Stimulated activated naive CD8-positive, alpha-beta T cell treated with anti-CD3 and anti-CD28 coated beads, Interleukin-15, amount 100 ng/mL, for 72 hours (primary cell): ENCODE measurements around the gene TC2N.

Experiments
- ATAC-seq: fragments of 150-1000 bp; cut with Tn5 transposase; 2 replicates; pipeline ENCODE4 v1.10.0; 2021; ENCODE audit warnings: mild to moderate bottlenecking, moderate library complexity
- DNase-seq, 2 donors: peaks; one replicate each; pipeline ENCODE4 v3.0.0; 2021 to 2022
- H3K27ac Mint-ChIP-seq, 2 donors: one replicate each; pipeline ENCODE4 v1.8.0; 2022; ENCODE audit warnings: mild to moderate bottlenecking in 2 of 2, mixed read lengths in 2 of 2, moderate library complexity in 2 of 2
- H3K27me3 Mint-ChIP-seq: one replicate; pipeline ENCODE4 v1.8.0; 2022; ENCODE audit warnings: mixed read lengths
- H3K4me1 Mint-ChIP-seq: one replicate; pipeline ENCODE4 v1.8.0; 2022; ENCODE audit warnings: mild to moderate bottlenecking, mixed read lengths
- H3K4me3 Mint-ChIP-seq, 2 donors: one replicate each; pipeline ENCODE4 v1.8.0; 2022; ENCODE audit warnings: mild to moderate bottlenecking in 2 of 2, mixed read lengths in 2 of 2, moderate library complexity in 1 of 2
- H3K9me3 Mint-ChIP-seq, 2 donors: one replicate each; pipeline ENCODE4 v1.8.0; 2022; ENCODE audit warnings: mixed read lengths in 2 of 2

The TC2N gene

DNA sequence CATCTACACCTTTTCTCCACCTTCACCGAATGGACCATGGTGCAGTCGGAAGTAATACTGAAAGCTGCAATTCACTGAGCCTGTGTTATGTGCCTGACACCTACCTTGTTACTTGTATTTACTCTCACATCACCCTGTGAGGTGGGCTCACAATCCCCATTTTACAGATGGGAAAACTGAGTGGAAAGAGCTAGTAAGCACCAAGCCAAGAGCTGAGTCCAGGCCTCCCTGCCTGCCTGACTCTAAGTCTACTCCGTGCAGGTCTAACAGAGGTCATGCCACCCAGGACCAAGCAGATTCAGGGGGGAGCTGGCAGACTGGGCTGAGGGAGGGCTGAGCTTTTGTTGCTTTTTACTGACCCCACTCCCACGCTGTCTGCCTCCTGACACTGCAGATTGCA is 29.1 kb upstream of the TC2N start:
- Mint-ChIP-seq H3K27ac (no peak overlapping the region), H3K4me1 (peaks cover 26% of the 10 kb centered on the region), H3K9me3 (no peaks in the 10 kb centered on the region), H3K4me3 (no peak overlapping the region), H3K27me3 (no peaks in the 10 kb centered on the region)
- DNase-seq (no peak), ATAC-seq (no peak)

DNA sequence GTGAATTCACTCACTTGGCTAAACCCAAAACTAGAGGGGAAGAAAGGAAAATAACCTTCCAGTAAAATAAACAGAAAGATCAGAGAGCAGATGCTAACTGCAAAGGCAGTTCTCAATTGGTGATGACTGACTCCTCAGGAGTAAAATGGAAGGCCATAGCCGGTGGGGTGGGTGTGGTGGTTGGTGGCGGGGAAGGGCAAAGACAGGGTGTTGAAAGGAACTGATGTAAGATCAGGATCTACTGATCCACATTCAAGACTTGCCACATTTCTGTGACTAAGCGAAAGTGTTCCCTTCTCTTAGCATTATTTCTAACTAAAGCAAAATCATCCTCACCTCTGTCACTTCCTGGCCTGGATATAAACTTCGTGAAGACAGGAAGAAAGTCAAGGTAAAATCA is 26.3 kb upstream of the TC2N start:
- Mint-ChIP-seq H3K9me3 (no peaks in the 10 kb centered on the region), H3K27ac (peak overlapping the region; percentile 22 to 78), H3K4me1 (peaks cover 54% of the 10 kb centered on the region), H3K27me3 (no peaks in the 10 kb centered on the region), H3K4me3 (peak overlapping the region; percentile 8 to 31)
- peak in 1 of 2 donors; percentile 41 for DNase-seq
- ATAC-seq: peak; percentile 65

DNA sequence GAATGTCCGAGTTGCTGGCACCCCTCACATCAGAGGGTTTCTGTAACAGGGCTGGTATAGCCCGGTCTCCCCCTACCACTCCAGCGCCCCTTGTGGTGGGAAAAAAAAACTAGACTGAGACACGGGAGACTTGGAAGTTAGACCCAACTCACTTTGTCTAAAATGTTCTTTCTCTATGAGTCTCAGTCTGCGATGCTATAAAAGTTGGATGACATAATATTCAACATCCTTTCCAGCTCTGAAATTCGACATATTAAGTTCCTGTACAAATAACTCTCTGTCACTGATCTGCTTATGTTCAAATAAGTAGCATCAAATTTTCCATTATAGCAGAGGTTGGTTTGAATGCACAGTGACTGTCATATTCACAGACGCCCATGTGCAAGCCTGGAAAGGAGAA is 25.7 kb upstream of the TC2N start:
- Mint-ChIP-seq H3K4me3 (peak overlapping the region in 1 of 2 donors; percentile 8), H3K27ac (no peak overlapping the region), H3K4me1 (peaks cover 56% of the 10 kb centered on the region), H3K9me3 (no peaks in the 10 kb centered on the region), H3K27me3 (no peaks in the 10 kb centered on the region)
- ATAC-seq (peak; percentile 47), DNase-seq (peak in 1 of 2 donors; percentile 19)

DNA sequence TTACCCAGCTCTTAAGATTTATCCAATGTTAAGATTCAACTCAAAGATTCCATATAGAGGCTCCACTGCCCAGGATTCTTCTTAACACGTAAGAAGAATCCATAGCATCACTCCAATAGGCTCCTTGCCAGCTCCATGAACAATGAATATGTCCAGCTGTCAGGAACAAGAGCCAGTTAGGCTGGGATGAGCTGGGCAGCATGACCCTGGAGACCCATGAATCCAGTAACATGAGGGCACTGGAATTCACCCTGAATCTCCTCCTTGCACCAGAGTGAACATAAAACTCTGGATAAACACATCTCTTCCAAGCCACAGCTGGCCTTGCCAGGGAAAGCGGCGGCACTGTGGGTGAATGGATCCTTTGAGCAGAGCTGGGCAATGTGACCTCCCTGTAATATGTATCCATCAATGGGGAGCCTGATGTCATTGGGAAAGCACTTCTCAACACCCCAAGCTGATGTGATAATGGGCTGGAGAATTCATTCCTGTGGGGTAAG is 24.4 kb upstream of the TC2N start:
- no peaks in the 10 kb centered on the region for H3K27me3 Mint-ChIP-seq
- no peak overlapping the region for H3K27ac Mint-ChIP-seq
- peaks cover 56% of the 10 kb centered on the region for H3K4me1 Mint-ChIP-seq

DNA sequence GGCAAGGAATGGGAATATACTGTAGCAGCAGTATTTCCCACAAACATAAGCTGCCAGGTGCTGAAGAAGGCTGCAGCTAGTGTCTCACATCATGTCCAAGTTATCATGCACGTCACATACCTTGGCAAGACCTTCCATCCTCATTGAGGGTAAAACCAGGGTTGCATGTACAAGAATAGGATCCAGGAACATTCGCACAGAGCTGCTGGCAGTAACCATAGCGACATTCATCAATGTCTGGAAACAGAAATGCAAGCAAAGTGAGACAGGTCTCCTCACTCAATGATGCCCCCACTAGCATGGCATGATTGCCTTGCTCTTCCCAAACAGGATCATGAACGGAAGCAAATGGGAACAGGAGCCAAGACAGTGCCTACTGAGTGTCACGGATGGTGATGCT is 23.8 kb upstream of the TC2N start:
- Mint-ChIP-seq H3K4me3 (no peak overlapping the region), H3K9me3 (no peaks in the 10 kb centered on the region), H3K27me3 (no peaks in the 10 kb centered on the region), H3K27ac (peak overlapping the region in 1 of 2 donors; percentile 19), H3K4me1 (peaks cover 56% of the 10 kb centered on the region)
- ATAC-seq (no peak), DNase-seq (no peak)

More for the DNA sequence above, 24.4 kb upstream of the TC2N start:
- no peaks in the 10 kb centered on the region for H3K9me3 Mint-ChIP-seq
- ATAC-seq: no peak
- no peak overlapping the region for H3K4me3 Mint-ChIP-seq
- DNase-seq: no peak

DNA sequence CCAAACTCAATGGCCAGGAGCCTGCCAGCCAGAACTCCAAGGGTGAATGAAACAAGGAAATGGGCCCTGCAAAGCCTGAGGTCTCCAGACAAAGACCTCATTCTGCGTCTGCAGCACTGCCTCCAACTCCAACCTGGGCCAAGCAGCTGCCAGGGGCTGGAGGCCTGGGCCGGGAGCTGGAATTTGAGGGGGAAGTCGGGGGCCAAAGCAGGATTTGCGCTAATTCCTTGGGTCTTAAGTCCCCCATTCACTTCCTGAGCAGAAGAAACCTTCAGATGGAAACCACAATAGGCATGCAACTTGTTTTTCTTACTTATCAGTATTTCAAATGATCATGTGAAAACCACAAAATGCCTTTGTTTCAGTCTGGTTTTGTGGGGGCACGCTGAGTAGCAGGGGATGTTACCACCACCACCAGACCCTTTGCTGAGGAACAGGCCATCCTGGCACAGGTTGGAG is 23.0 kb upstream of the TC2N start:
- Mint-ChIP-seq H3K9me3 (no peaks in the 10 kb centered on the region), H3K27ac (peak overlapping the region; percentile 80 to 89), H3K4me3 (peak overlapping the region; percentile 26 to 32), H3K4me1 (peaks cover 56% of the 10 kb centered on the region), H3K27me3 (no peaks in the 10 kb centered on the region)
- ATAC-seq (peak; percentile 13), DNase-seq (no peak)

DNA sequence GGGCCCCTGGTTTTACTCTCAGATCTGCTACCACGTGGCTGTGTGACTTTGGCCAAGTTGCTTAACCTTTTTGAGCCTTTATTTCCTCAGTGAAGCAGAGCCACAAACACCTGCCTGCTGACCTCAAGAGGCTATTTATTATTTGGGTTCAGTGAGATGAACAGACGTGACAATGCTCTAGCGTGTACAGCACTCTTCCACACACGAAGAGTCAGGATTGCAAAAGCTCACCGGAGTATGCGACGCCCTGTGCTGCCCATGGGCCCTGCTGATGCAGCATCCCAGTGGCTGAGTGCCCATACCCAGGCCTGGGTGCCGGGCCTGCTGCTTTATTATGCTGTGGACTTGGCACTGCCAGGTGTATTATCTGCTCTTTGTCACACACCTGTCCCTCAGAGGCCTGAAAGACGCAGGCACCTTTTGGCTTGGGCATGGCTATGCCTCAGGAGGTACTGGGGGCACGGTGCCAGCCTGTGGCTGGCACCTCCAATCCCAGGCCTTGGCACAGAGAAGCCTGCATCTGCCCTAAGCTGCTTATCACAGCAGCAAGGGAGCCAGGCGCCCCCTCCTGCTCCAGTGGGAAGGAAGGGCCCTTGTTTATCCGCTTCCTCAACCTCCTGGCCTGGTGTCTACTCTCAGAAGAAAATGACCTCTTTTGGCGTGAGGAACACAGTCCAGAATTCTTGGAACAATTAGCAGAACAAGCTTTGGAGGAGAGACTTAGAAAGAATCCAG is 22.3 kb upstream of the TC2N start:
- Mint-ChIP-seq H3K4me1 (peaks cover 61% of the 10 kb centered on the region), H3K27ac (peak overlapping the region; percentile 80 to 89), H3K4me3 (peak overlapping the region in 1 of 2 donors; percentile 32), H3K27me3 (no peaks in the 10 kb centered on the region), H3K9me3 (no peaks in the 10 kb centered on the region)
- DNase-seq (no peak), ATAC-seq (no peak)

DNA sequence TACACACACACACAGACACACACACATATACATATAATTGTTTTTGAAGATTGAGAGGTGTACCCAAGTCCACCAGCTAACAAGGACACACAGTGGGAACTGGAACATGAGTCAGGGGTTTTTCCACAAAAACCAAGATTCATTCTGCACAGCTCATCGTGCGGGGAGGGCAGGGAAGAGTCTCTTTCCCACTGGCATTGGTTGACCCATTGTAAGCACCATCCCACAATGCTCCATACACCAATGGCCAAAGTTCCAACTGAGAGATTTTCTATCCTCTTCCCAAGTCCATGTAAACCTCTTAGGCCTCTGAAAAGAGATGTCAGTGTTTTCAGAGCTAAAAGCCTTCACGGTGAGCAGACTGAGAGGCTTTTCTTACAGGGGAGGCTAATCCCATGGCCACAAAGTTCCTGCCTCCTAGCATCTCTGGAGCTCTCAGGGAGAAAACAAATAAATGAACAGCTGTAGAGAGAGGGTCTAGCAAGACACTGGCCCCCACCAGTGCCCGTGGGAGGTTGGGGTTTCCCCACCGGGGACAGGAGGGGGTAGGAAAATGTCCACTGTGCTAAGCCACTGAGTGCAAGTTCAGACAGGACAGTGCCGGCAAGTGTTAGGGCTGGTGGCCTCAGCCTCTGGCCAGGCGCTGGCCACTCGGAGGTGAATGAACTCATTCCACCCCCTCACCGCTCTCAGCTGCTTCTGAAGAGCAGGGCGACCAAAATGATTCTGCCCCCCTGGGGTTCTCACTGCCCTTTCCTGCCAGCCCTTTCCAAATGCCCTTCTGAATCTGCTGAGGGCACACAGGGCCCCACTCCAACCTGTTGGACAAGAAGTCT is 21.5 kb upstream of the TC2N start:
- peaks cover 67% of the 10 kb centered on the region for H3K4me1 Mint-ChIP-seq
- ATAC-seq (no peak), DNase-seq (no peak)

DNA sequence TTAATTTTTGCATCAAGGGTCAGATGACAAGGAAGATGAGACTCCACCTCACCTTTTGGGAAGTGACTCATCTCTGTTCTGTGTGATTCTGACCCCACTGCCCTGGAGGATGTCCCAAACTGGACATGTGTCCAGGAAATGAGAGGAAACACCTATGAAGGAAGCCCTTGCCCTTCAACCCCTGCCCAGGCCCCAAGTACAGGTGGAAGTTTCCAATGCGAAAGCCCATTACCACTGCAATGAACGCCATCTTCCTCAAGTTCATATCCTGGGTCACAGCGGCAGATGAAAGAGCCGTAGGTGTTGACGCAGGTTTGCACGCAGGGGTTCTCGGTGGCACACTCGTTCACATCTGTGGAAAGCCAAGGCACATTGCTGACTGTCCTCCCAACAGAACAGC is 19.6 kb upstream of the TC2N start:
- DNase-seq (no peak), ATAC-seq (no peak)
- Mint-ChIP-seq H3K4me1 (peaks cover 59% of the 10 kb centered on the region), H3K27me3 (no peaks in the 10 kb centered on the region), H3K9me3 (no peaks in the 10 kb centered on the region), H3K27ac (no peak overlapping the region), H3K4me3 (no peak overlapping the region)

More for the DNA sequence above, 21.5 kb upstream of the TC2N start:
- Mint-ChIP-seq H3K27me3 (no peaks in the 10 kb centered on the region), H3K27ac (peak overlapping the region in 1 of 2 donors; percentile 22), H3K9me3 (no peaks in the 10 kb centered on the region), H3K4me3 (no peak overlapping the region)

DNA sequence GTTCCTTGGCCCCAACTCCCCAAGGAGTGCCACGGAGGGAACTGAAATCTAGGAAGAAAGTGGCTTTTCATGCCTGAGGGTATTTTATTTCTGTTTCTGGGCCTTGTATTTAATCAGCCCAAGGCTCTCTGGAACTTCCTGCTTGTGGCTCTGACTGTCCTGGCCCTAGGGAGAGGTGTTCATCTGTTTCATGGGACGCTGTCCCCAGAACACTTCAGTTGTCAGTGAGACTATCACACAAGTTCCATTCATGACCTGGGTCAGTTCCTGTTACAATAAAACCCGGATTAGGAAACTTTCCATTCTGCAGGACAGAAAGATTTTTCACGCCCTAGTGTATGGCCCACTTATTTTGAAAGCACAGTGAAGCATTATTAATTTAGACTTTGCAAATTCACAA is 18.5 kb upstream of the TC2N start:
- ATAC-seq: no peak
- Mint-ChIP-seq H3K27ac (no peak overlapping the region), H3K4me3 (no peak overlapping the region), H3K9me3 (peaks cover 0 to 3% of the 10 kb centered on the region in 2 donors), H3K27me3 (no peaks in the 10 kb centered on the region), H3K4me1 (peaks cover 55% of the 10 kb centered on the region)
- DNase-seq: no peak

DNA sequence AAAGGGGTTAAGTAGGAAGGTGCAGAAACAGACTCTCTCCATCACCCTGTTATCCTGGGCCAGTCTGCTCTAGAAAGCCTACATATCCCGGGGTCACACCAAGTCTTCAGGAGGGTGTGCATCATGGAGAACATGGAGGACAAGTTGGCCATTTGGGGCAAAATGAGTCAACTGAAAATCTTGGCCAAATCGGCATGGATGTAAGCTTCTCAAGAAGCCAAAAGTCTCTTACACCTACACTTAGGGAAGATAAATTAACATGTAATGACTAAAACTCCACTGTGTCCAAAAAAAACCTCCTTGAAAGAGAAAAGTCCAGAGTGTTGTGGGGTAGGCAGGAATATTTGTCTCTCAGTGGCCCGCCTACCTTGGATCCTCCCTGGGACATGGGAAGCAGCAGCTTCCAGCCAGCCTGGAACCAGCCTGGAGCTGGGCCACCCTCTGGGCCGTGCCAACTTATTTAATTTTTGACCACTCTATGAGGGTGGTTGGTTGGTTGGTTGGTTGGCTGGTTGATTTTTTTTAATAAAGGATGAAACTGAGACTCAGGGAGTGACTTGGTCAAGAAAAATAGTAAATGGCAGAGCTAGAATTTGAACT is 17.9 kb upstream of the TC2N start:
- H3K27ac Mint-ChIP-seq: no peak overlapping the region
- peaks cover 55% of the 10 kb centered on the region for H3K4me1 Mint-ChIP-seq
- H3K4me3 Mint-ChIP-seq: no peak overlapping the region
- no peaks in the 10 kb centered on the region for H3K27me3 Mint-ChIP-seq
- ATAC-seq (no peak), DNase-seq (no peak)
- peaks cover 0 to 3% of the 10 kb centered on the region in 2 donors for H3K9me3 Mint-ChIP-seq

DNA sequence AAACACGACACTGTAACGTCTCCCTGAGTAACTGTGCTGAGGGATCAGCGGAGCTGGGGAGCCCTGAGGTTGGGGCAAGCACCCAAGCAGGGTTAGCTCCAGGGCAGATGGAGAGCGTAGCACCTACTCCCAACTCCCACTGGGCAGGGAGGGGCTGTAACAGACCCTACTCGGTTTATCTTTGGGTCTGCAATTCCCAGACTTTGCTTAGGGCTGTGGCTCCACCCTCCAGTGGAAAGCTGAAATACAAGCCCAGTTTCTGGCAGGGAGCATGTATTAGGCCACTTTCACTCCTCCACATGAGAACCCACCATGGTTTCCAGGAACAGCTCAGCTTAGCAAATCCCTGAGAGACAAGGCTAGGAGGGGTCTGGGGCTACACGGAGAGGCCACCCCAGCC is 17.3 kb upstream of the TC2N start:
- H3K9me3 Mint-ChIP-seq: peaks cover 0 to 3% of the 10 kb centered on the region in 2 donors
- H3K27me3 Mint-ChIP-seq: no peaks in the 10 kb centered on the region
- no peak for DNase-seq
- H3K4me3 Mint-ChIP-seq: no peak overlapping the region
- H3K27ac Mint-ChIP-seq: no peak overlapping the region
- no peak for ATAC-seq
- H3K4me1 Mint-ChIP-seq: peaks cover 55% of the 10 kb centered on the region

DNA sequence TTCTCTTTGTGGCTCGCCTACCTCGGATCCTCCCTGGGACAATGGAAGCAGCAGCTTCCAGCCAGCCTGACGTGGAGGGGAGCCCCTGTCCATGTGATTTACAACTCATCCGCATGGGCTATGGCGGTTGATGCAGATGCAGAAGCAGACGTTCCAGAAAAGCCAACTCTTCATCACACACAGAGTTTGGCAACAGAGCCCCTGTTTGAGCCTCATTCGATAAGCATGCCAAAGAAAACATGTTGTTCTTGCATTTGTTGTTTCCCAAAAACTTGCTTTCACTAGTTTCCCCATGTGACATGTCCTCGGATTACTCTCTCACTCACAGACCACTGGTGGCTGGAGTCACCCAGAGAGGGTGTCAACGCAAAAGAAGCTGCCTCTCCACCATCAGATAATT is 16.4 kb upstream of the TC2N start:
- DNase-seq (no peak), ATAC-seq (no peak)
- Mint-ChIP-seq H3K4me1 (peaks cover 52% of the 10 kb centered on the region), H3K9me3 (peaks cover 0 to 3% of the 10 kb centered on the region in 2 donors), H3K4me3 (no peak overlapping the region), H3K27ac (no peak overlapping the region), H3K27me3 (no peaks in the 10 kb centered on the region)

DNA sequence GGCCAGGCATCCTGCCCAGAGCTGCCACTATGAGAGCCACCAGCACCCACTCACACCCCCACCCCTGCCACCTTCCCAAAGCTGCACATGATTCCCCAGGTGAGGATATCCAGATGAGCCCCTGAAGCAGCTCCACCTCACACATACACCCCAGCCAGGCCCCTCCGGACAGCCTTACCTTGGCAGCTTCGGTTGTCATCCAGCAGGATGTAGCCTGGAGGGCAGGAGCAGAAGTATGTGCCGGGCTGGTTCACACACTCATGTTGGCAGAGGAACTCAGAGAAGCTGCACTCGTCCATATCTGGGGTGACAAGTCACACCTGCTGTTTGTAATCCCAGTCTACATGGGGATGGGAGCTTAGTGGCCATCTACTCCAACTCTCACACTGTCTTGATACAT is 15.4 kb upstream of the TC2N start:
- Mint-ChIP-seq H3K9me3 (peaks cover 0 to 3% of the 10 kb centered on the region in 2 donors), H3K27ac (no peak overlapping the region), H3K4me3 (no peak overlapping the region), H3K27me3 (no peaks in the 10 kb centered on the region), H3K4me1 (peaks cover 55% of the 10 kb centered on the region)
- ATAC-seq: no peak
- no peak for DNase-seq

DNA sequence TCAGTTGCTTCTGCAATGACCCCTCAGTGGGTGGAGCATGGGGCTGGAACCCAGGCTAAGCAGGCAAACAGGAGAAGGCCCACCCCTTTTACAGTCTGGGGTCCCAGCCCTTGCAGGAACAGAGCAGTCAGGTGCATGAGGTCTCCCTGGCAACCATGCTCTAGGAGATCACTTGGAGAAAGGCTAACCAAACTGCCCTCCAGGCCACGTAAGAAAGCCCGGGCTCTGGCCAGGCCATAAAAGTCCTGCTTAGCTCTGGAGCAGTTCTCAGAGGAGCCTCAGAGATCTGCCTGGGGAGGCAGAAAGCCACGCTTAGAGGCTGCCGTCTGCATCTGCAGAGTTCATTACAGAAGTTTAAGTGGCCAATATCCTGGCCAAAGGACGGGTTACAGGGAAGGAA is 15.0 kb upstream of the TC2N start:
- ATAC-seq: no peak
- DNase-seq: no peak
- H3K27ac Mint-ChIP-seq: peak overlapping the region in 1 of 2 donors; percentile 51

More for the DNA sequence above, 15.0 kb upstream of the TC2N start:
- H3K9me3 Mint-ChIP-seq: peaks cover 0 to 3% of the 10 kb centered on the region in 2 donors
- H3K4me3 Mint-ChIP-seq: no peak overlapping the region
- no peaks in the 10 kb centered on the region for H3K27me3 Mint-ChIP-seq
- H3K4me1 Mint-ChIP-seq: peaks cover 59% of the 10 kb centered on the region
